ENCODE data around the gene SLC25A18.
A peak's percentile ranks its signal among the peaks of the same experiment; 100 is the strongest.
"Not testable (repeated sequence)": the region's sequence is repeated elsewhere in the genome, so short reads cannot be mapped to it uniquely, and the experiment has no call there.

Gene SLC25A18, protein sequence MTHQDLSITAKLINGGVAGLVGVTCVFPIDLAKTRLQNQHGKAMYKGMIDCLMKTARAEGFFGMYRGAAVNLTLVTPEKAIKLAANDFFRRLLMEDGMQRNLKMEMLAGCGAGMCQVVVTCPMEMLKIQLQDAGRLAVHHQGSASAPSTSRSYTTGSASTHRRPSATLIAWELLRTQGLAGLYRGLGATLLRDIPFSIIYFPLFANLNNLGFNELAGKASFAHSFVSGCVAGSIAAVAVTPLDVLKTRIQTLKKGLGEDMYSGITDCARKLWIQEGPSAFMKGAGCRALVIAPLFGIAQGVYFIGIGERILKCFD

DNA sequence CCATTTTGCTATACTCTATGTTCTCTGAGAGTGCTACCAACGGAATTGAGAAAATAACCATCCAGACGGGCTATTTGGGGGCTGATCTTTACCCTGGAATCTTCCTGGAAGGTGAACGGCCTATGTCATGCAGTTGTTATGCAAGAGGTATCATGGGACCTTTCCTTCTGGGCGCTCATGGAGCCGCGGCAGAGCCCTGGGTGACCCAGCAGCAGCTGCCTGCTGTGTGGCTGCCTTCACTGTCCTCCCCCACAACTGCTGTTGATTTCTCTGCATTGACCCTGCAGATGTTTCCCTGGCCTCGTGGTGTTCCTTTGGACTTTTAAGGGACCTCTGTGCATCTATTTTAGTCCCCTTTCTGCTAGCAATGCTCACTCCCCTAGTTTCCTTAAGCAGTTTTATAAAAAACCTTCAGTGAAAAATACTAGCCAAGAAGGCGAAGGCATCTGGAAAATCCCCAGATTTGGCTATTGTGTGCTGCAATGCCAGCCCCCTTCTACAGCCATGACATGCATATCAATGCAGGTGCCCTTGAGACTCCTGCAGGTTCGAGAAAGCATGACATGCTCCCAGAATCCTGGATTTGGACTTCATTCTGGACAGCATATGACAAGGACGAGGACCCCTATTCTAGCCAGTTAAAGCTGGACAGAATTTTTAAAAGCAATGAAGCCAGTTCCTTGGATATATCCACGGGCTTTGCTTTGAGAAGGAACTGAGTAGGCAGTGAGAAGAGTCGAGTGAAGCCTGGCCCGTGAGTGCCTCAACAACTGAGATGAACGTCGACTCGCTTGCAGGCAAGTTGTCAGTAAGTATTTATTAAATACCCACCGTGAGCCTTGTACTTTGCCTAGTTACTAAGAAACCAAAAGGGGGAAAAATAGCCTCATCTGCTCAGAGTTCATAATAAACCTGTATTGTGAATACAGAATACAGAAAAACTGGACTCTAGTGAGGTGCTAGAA lies at the start of gene SLC25A18:
Gene SLC25A18, plus strand, starts transcription at position 593 of the 965 bp plus-strand sequence. CDS start 16,447 bp downstream, outside the sequence.
- DNase-seq, result no peak

DNA sequence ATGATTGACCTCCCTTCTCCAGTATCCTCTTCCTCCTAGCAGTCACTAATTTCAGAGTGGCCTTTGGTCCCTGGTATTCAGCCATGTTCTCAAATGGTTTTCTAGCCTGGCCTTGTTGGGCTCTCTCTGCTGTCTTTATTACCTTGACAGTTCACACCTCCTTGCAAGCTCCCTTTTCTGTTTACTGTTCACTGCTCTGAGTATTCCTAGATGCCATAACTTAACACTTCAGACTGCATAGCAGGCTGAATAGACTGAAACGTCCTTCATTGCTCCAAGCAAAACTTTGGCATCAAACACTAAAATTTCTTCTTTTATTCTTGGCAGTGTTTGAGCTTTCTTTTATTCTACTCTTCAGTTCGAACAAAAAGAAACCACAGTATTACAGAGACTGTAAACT lies 49.7 kb upstream of the SLC25A18 start:
- DNase-seq, result no peak

DNA sequence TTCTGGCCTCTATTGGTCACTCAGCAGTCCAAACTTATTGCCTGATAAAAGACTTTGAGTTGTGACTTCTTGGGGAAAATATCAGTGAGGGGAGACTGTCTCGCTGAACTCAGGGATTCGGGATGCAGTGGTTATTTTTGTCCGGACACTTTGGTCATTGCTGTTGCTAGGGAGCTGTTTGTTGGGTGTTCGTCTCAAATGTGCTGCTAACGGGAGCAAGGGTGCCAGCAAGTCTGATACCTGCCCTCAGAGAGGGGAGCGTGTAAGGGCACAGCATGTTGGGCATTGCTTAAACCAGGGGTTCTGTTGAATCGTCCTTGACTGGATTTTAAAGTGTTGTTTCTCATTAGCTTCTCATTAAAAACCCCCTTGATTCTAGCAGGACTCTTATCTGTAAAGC lies 49.2 kb upstream of the SLC25A18 start:
- DNase-seq, result no peak

DNA sequence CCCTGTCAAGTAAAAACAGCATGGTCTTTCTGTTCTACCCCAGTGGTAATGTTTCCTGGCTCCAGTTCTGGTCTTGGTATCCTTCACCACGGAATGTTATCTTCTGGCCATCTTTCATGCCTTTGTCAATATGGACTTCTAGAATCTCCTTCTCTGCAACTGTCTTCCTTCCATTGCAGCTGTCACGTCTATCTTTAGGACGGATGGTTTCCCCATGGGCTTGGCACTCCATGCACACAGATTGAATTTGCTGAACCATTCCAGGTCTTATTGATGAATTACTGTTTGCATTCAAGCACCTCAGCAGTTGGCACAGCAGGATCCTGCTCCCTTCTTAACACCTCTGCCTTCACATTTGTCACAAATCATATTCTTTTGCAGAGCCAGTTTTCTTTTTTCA lies 44.9 kb upstream of the SLC25A18 start:
- no peak for DNase-seq

DNA sequence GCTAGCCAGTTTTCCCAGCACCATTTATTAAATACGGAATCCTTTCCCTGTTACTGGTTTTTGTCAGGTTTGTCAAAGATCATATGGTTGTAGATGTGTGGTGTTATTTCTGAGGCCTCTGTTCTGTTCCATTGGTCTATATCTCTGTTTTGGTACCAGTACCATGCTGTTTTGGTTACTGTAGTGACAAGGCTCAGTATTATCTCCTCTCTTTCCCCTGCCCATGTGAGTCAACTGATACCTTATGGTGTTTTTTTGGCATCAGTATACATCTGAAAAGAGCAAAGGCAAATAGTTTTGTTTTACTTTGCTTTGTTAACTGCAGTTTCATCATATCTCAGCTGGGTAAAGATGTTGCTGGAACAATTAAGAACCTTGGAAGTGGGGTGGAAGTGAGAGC lies 41.3 kb upstream of the SLC25A18 start:
- not testable (repeated sequence) for DNase-seq

DNA sequence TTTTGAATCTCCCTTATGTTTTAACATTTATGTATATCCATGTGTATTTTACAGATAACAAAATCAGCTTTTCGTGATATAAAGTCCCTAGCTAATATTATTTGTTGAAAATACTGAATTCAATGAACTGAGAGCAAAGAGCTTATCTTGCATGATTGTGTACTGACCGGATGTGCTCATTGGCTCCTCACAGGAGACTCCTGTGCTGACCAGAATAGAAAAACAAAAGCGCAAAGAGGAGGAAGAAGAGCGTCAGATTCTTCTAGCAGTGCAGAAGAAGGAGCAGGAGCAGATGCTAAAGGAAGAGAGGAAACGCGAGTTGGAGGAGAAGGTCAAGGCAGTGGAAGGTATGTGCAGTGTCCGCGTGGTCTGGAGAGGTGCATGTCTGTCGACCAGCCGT lies 39.4 kb upstream of the SLC25A18 start:
- DNase-seq, result no peak

DNA sequence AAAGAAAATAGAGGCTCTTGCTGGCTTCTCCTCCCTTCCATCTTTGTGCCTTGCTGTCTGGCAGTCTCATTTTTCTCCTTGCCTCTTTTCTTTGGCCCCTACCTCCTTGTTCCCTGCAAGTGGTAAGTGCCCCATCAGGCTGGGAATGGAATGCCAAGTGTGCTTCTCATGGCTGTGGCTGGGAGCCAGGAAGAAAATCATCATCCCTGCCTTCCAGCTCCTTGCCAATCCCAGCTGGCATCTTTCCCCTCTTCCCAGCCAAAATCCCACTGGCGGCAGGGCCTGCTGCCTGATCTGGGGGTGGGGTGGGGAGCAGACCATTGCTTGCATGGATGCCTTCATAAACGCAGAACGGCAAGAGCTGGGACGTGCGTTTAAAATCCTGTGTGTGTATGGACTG lies 27.0 kb upstream of the SLC25A18 start:
- peak; percentile 70 for DNase-seq

DNA sequence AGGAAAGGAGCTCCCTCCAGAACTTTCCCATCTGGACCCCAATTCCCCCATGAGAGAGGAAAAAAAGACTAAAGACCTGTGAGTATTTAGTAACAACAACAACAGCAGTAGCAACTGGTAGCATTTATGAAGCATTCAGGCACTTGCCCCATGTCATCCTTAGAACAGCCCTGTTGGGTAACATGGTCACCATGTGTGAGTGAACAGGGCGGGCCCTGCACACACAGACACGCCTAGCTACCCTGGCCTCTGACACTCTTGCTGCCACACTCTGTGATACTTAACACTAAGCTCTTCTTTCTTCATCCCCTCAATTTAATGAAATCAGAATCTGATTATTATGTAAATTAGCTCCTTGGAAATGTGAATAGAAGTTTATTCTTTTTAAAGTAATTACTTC lies 26.1 kb upstream of the SLC25A18 start:
- DNase-seq, result no peak

DNA sequence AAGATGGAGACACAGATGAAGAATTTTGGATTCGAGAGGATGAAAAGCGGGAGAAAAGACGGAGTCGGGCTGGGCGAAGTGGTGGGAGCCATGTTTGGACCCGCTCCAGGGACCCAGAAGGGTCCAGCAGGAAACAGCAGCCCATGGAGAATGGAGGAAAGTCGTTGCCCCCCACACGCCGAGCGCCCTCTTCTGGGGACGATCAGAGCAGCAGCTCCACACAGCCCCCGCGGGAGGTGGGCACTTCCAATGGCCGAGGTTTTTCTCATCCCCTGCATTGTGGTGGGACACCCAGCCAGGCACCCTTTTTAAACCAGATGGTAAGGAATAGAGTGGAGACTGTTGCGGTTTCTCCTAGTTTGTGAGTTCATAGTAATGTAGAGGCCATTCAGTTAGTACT lies 22.8 kb upstream of the SLC25A18 start:
- DNase-seq, result no peak

DNA sequence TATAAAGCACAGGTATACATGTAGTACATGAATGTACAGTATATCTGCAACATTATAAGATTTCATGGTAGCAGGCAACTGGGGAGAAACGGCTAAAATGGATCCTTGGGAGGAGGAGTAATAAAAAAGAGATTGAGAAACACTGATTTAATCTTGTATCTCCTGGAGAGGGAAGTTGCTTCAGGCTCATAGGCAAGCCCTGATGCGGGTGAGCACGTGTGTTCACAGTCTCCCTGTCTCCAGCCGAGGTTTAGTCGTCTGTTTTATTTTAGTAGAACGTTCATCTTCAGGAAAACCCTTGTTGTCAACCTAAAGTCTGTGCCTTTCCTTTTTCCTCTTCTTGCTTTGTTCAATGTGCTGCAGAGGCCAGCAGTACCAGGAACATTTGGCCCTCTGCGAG lies 21.8 kb upstream of the SLC25A18 start:
- DNase-seq, result no peak

DNA sequence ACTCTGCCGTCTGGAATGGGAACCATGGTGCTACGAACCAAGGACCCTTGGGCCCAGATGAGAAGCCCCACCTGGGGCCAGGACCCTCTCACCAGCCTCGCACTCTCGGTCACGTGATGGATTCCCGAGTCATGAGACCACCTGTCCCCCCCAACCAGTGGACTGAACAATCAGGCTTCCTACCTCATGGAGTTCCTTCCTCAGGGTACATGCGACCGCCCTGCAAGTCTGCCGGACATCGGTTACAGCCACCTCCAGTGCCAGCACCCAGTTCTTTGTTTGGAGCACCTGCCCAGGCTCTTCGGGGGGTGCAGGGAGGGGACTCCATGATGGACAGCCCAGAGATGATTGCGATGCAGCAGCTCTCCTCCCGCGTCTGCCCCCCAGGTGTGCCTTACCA lies 20.8 kb upstream of the SLC25A18 start:
- no peak for DNase-seq

DNA sequence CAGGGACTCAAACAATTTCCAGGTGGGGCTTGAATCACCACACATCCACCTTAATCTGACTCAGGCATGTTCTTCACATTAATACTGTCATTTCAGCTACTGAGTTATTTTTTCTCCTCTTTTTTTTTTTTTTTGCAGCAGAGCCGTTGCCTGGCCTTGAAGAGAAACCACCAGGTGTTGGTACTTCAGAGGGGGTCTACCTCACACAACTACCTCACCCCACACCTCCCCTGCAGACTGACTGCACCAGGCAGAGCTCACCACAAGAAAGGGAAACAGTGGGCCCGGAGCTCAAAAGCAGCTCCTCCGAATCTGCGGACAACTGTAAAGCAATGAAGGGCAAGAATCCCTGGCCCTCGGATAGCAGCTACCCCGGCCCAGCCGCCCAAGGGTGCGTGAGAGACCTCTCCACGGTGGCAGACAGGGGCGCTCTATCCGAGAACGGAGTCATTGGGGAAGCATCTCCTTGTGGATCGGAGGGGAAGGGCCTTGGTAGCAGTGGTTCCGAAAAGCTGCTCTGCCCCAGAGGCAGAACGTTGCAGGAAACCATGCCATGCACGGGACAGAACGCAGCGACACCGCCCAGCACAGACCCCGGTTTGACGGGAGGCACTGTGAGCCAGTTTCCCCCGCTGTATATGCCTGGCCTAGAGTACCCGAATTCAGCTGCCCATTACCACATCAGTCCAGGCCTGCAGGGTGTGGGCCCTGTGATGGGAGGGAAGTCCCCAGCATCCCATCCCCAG lies 15.1 kb upstream of the SLC25A18 start:
- no peak for DNase-seq

DNA sequence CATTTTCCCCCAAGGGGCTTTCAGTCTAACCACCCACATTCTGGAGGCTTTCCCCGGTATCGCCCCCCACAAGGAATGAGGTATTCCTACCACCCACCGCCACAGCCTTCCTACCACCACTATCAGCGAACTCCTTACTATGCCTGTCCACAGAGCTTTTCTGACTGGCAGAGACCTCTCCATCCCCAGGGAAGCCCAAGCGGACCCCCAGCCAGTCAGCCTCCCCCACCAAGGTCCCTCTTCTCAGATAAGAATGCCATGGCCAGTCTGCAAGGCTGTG lies 14.6 kb upstream of the SLC25A18 start:
- no peak for DNase-seq

DNA sequence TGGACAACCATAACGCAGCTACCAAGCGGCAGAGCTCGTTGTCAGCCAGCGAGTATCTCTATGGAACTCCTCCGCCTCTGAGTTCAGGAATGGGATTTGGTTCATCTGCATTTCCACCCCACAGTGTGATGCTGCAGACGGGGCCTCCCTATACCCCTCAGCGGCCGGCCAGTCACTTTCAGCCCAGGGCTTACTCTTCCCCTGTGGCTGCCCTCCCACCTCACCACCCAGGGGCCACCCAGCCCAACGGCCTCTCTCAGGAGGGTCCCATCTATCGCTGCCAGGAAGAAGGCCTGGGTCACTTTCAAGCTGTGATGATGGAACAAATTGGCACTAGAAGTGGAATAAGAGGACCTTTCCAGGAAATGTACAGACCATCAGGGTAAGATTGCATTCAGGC lies 14.1 kb upstream of the SLC25A18 start:
- no peak for DNase-seq

DNA sequence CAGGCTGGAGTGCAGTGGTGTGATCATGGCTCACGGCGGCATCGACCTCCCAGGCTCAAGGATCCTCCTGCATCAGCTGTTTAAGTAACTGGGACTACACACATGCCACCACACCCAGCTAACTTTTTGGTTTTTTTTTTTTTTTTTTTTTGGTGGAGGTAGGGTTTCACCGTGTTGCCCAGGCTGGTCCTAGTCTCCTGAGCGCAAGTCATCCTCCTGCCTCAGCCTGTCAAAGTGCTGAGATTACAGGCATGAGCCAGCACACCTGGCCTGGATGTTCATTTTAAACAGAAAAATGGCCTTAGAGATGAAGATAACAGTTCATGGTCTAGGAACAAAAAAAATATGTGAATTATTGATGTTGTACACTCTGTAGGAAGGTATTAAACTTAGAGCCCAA lies 13.6 kb upstream of the SLC25A18 start:
- DNase-seq, result no peak

DNA sequence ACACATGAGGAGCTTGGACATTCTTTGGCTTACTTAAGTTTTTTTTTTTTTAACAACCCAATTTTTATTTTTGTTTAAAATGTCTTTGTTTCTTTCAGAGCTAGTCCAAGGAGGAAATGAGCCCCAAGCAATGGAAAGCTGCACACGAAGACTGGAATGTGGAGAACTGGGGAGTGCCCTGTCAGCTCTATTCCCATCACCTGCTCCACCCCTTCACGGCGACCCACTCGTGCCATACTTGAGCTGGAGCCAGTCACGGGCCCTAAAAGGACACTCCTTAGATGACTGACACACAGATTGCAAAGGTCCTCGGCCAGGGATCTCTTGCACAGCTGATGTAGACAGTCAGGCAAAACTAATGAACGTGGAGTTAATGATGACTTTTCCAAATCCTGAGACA lies 10.6 kb upstream of the SLC25A18 start:
- no peak for DNase-seq

DNA sequence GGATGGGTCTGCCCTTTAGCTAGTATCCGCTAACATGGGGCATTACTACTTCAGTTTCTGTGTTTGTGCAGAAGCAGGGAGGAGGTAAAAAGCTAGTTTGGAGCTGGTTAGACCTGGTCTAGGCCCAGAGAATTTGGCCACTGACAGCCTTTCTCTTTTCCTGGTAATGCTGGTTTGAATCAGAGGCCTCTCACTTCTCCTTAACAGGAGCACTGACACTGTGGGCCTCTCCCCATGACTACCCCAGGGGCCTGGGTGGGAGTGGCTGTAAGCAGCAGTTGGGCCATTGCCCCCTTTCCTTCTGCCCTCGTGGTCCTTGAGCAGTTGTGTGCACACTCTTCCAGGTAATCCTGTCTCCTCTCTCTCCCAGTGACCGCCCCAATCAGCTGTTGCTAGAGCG lies 8.5 kb upstream of the SLC25A18 start:
- no peak for DNase-seq

DNA sequence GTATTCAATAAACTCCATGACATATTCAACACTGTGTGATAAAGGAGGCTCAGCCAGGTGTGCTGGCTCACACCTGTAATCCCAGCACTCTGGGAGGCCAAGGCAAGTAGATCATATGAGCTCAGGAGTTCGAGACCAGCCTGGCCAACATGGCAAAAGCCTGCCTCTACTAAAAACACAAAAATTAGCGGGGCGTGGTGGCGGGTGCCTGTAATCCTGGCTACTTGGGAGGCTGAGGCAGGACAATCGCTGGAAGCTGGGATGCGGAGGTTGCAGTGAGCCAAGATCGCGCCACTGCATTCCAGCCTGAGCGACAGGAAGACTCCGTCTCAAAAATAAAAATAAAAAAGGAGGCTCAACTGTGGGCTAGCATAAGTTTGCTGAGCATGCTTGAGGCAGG lies 4.1 kb upstream of the SLC25A18 start:
- no peak for DNase-seq

DNA sequence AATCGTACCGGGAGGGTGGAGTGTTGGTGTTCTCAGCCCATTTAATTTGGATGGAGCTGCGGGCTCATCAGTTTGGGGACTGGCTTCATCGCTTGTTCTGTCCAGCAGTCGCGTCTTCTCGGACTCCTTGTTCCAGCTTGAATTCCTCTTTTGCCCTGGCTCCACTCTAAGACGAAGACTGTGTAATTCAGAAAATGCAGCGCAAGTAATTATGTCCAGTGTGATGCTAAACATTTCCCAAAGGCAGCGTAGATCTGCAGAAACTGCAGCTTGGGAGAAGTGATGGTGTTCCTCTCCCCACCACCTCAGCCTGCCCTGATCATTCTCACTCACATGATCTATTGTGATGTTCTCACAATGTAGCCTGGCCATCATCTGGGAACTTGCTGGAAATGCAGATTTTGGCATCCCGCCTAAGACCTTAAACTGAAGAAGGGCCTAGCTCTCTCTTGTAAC lies 666 bp downstream of the SLC25A18 start:
- DNase-seq, result no peak

DNA sequence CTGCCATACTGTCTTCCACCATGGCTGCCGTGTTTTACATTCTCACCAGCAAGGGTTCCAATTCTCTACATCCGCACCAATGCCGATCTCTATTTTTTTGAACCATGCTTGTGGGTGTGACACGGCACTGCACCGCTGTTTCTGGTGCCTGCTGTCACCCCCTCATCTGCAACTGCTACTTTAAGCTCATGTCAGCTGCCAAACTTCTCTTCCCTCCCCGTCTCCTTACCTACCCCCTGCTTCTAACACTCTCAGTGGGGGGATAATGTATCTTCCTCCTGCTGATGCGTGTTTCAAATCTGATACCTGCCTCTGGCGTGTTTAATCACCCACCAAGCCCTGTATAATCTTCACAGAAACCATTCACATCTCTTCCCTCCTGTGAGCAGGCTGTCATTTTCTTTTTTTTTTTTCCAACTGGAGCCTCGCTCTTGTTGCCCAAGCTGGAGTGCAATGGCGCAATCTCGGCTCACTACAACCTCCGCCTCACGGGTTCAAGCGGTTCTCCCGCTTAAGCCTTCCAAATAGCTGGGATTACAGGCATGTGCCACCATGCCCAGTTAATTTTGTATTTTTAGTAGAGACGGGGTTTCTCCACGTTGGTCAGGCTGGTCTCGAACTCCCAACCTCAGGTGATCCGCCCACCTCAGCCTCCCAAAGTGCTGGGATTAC lies 2.9 kb downstream of the SLC25A18 start:
- not testable (repeated sequence) for DNase-seq

DNA sequence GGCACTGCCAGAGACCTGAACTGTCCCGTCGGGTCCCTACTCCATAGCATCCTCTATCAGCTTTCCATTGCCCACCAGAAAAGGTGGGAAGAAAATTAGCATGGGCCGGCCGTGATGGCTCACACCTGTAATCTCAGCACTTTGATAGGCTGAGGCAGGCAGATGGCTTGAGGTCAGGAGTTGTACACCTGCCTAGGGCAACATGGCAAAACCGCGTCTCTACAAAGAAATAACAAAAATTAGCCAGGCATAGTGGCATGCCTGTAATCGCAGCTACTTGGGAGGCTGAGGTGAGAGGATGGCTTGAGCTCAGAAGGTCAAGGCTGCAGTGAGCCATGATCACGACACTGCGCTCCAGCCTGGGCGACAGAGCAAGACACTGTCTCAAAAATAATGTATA lies 3.5 kb downstream of the SLC25A18 start:
- DNase-seq, result no peak

DNA sequence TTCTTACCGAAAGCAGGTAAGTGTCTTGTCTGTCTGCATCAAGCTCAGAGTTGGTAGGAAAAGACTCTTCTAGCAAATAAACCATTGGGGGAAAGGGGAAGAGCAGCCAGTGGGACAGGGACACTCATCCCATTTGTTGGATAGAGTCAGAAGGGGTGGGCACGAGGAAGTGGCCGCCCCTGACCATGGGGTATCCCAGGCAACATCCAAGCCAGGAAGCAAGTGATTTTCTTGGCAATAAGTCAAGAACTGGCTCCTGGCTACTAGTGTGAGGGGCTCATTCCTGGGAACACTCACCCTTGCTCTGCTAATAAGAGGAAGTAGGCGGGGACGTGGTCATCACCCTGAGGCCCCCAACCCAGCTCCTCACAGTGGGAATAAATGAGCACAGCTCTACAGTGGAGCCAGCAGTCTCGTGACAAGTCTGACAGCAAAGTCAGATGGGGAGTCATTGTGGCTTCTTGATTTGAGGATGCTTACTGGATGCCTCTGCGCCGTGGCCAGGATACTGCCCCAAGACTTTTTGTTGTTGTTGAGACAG lies 6.7 kb downstream of the SLC25A18 start:
- no peak for DNase-seq

Measured in right forelimb (tissue), 1 donor.